Measurements from ENCODE around the gene SYT5. TPM values are rescaled to one million over a fixed set of nuclear protein-coding genes. Genes with fewer than 3 reads are reported as not detected.
A peak's percentile ranks its signal among the peaks of the same experiment; 100 is the strongest.

The SYT5 gene
- total and polyA plus RNA-seq, 2 of the 8 experiments (the other 6 are each of a cell fraction or from before 2014, with no cell fraction given) = 0.35 to 0.67 TPM

- Histone ChIP-seq H4K20me1 (replicated peaks in 1 of 2; ENCODE audit: control insufficient read depth in 1 of 2, insufficient read depth in 2 of 2, low read length in 2 of 2) (peaks cover 0 to 1% of the 10 kb centered on the region in 2 experiments), H3K79me2 (ENCODE audit: control insufficient read depth in 1 of 2, insufficient read depth in 2 of 2, low read length in 2 of 2) (no peaks in the 10 kb centered on the region), H4K8ac (ENCODE audit: extremely low read depth, insufficient read depth, low read length) (peak overlapping the region; percentile 58; the same call in 1 of the 2 replicates), H3K4me3 (ENCODE audit: extremely low read depth in 1 of 4, insufficient read depth in 2 of 4, low read depth in 3 of 4, low read length in 4 of 4) (peak overlapping the region; percentile 10 to 65 (median 30); a peak in 5 of 8 replicates), H4K5ac (ENCODE audit: insufficient read length, low read depth, low read length) (peak overlapping the region; percentile 66), H3K56ac (replicated peaks; ENCODE audit: insufficient read length, low read depth, low read length) (no peak overlapping the region), H3K4me2 (ENCODE audit: insufficient read depth in 1 of 2, low read depth in 2 of 2, low read length in 2 of 2) (peak overlapping the region; percentile 41 to 89), H3K9ac (replicated peaks in 1 of 4; ENCODE audit: extremely low read depth in 1 of 4, low read depth in 3 of 4, low read length in 3 of 4) (no peak overlapping the region), H3K79me1 (ENCODE audit: low read depth, low read length) (no peaks in the 10 kb centered on the region), H3K36me3 (ENCODE audit: control insufficient read depth in 2 of 4, insufficient read depth in 4 of 4, low read length in 3 of 4) (no peaks in the 10 kb centered on the region), H2BK15ac (ENCODE audit: low read length) (no peak overlapping the region; the same call in 1 of the 2 replicates), H3K23me2 (ENCODE audit: low read depth, low read length) (peaks cover 8% of the 10 kb centered on the region; the same call in 1 of the 2 replicates), H4K91ac (replicated peaks; ENCODE audit: insufficient read length, low read length) (peak overlapping the region; percentile 99), H3K4ac (replicated peaks; ENCODE audit: insufficient read length, low read depth, low read length) (peak overlapping the region; percentile 80), H2AFZ (ENCODE audit: low read length) (peak overlapping the region; percentile 85; the same call in 1 of the 2 replicates), H2BK20ac (ENCODE audit: low read length) (no peak overlapping the region; the same call in 1 of the 2 replicates), H3K23ac (ENCODE audit: insufficient read length) (no peak overlapping the region), H3K18ac (ENCODE audit: extremely low read depth, low read length) (peak overlapping the region; percentile 90), H2AK5ac (ENCODE audit: low read depth, low read length) (no peak overlapping the region), H2BK12ac (ENCODE audit: low read depth, low read length) (peak overlapping the region; percentile 90; the same call in 1 of the 2 replicates), H3K14ac (ENCODE audit: insufficient read length) (no peak overlapping the region), H3K27me3 (replicated peaks in 1 of 4; ENCODE audit: control insufficient read depth in 3 of 4, extremely low read depth in 1 of 4, insufficient read depth in 3 of 4, low read length in 3 of 4) (peaks cover 5 to 16% (median 14%) of the 10 kb centered on the region in 4 experiments; a peak in 6 of 7 replicates), H3K4me1 (replicated peaks in 1 of 4; ENCODE audit: control insufficient read depth in 3 of 4, insufficient read depth in 4 of 4, low read length in 3 of 4) (peaks cover 3 to 25% (median 9%) of the 10 kb centered on the region in 4 experiments), H3K9me3 (ENCODE audit: insufficient read depth in 2 of 2, low read depth in 1 of 2, low read length in 1 of 2) (no peaks in the 10 kb centered on the region), H2BK5ac (ENCODE audit: low read depth, low read length) (no peak overlapping the region), H2BK120ac (replicated peaks; ENCODE audit: low read depth, low read length) (no peak overlapping the region), H3K27ac (ENCODE audit: low read depth, low read length) (no peak overlapping the region)
- POLR2A ChIA-PET (ENCODE audit: partially characterized antibody) = interaction anchor here (0.7 to 2.7 kb wide), 8 partner anchors 10 to 246 kb away, joined by 3 to 16 read pairs (median 4); partner anchors contain the start of gene UBE2S
- no peak for FAIRE-seq
- no peak for DNase-seq (ENCODE audit: low read depth in 1 of 2, low spot score in 2 of 2)
- 38% methylated on average over 9 of the region's 32 CpGs; no CpG with 5 or more reads in 1 of the 2 experiments for WGBS, 2 experiments (ENCODE audit: extremely low coverage in 1 of 2, insufficient coverage in 1 of 2, insufficient read length in 1 of 2, insufficient replicate concordance in 2 of 2, low coverage in 1 of 2, low lambda C conversion rate in 2 of 2, missing lambda C conversion rate in 1 of 2)
- CTCF ChIA-PET (ENCODE audit: partially characterized antibody) = interaction anchor here (0.5 to 5.3 kb wide), 28 partner anchors 8 to 712 kb away, joined by 3 to 118 read pairs (median 4); partner anchors contain the start of genes LENG8, SYT5 and TNNT1
- TF ChIP-seq TAF1 (IDR thresholded peaks at IDR 0.05; ENCODE audit: low read depth, low read length) (0 out of 2 replicates have a peak, but pooled peaks have one; percentile 24), SP2 (IDR thresholded peaks at IDR 0.05; ENCODE audit: low read length) (no peak), TCF12 (IDR thresholded peaks at IDR 0.05; ENCODE audit: low read depth, low read length) (no peak), GTF2F1 (IDR thresholded peaks at IDR 0.05; ENCODE audit: borderline replicate concordance, low read depth, low read length) (no peak), SIRT6 (IDR thresholded peaks at IDR 0.05; ENCODE audit: low read length) (no peak), CHD2 (IDR thresholded peaks at IDR 0.05; ENCODE audit: low read length) (no peak), E2F6 (IDR thresholded peaks at IDR 0.05) (peak; percentile 73; the same call in 1 of the 2 replicates), HDAC2 (IDR thresholded peaks at IDR 0.05; ENCODE audit: borderline replicate concordance in 1 of 2, low read depth in 2 of 2, low read length in 2 of 2) (0 out of 4 replicates have a peak, but pooled peaks of 1 of the 2 experiments have one; percentile 17), MAX (IDR thresholded peaks at IDR 0.05) (peak; percentile 66; the same call in 1 of the 2 replicates), JUN (IDR thresholded peaks at IDR 0.05; ENCODE audit: low read depth, low read length) (no peak), EZH2 (IDR thresholded peaks at IDR 0.05; ENCODE audit: low read depth, low read length, severe bottlenecking) (no peak), BCL11A (IDR thresholded peaks at IDR 0.05; ENCODE audit: low read depth in 2 of 2, low read length in 2 of 2) (no peak)
Measured at GRCh38 chr19:55160986-55161365, 19.1 kb downstream of the SYT5 start.

Data from H1 (cell line).